SK-N-SH (cell line): ENCODE measurements around the gene SLC22A4. TPM values are rescaled to one million over a fixed set of nuclear protein-coding genes. Genes with fewer than 3 reads are reported as not detected.

Experiments used
- CTCF ChIA-PET: fragments of 300-600, 350-600 bp; formaldehyde crosslinking; extraction: SDS; loops from one replicate; lab custom pipeline; 2021; lab: Yijun Ruan, JAX
- POLR2A ChIA-PET: fragments of 350-600 bp; sonication (Branson Sonifier 250); formaldehyde crosslinking; extraction: SDS; loops from one replicate; lab custom pipeline; 2020; ENCODE audit warnings: antibody characterized with exemption, inconsistent platforms; lab: Yijun Ruan, JAX
- DNase-seq: peaks from one replicate; pipeline ENCODE4 v3.0.0; 2012
- H2AFZ ChIP-seq: fragments of 200-600 bp; sonication (generic); 2 replicates; pipeline ENCODE4 v1.8.1; 2016; ENCODE audit warnings: antibody characterized with exemption, mild to moderate bottlenecking, low read depth
- H3F3A ChIP-seq: fragments of 200-600 bp; sonication (generic); replicated peaks from 2 replicates; pipeline ENCODE3; 2016; ENCODE audit warnings: antibody characterized with exemption, mild to moderate bottlenecking; ENCODE audit not compliant: insufficient read depth
- H3K27ac ChIP-seq, 2 experiments: fragments of 200-500 bp in 1 of 2; fragments of 200-600 bp in 1 of 2; sonication (Bioruptor generic) in 1 of 2; sonication (generic), shearing (Covaris generic) in 1 of 2; 2 replicates each; pipeline versions ENCODE4 v1.5.1 to v1.6.1; 2014 to 2016; ENCODE audit warnings: low read depth in 2 of 2, inconsistent platforms in 1 of 2, low read length in 1 of 2, mild to moderate bottlenecking in 1 of 2, mixed read lengths in 1 of 2
- H3K27me3 ChIP-seq: fragments of 200-600 bp; sonication (generic), shearing (Covaris generic); 2 replicates; pipeline ENCODE4 v1.6.1; 2016; ENCODE audit warnings: mixed run types; ENCODE audit not compliant: insufficient read depth
- H3K36me3 ChIP-seq, 2 experiments: fragments of 200-500 bp in 1 of 2; fragments of 200-600 bp in 1 of 2; sonication (Bioruptor generic) in 1 of 2; sonication (generic) in 1 of 2; replicated peaks in 1 of 2; 2 replicates each; pipeline versions ENCODE3 to v1.5.1; 2014 to 2016; ENCODE audit warnings: low read length in 1 of 2, mild to moderate bottlenecking in 1 of 2; ENCODE audit not compliant: insufficient read depth in 2 of 2, control insufficient read depth in 1 of 2
- H3K4me1 ChIP-seq, 2 experiments: fragments of 200-500 bp in 1 of 2; fragments of 200-600 bp in 1 of 2; sonication (Bioruptor generic) in 1 of 2; sonication (generic), shearing (Covaris generic) in 1 of 2; 2 replicates each; pipeline versions ENCODE4 v1.5.1 to v1.6.1; 2014 to 2016; ENCODE audit warnings: low read depth in 1 of 2, low read length in 1 of 2, mixed run types in 1 of 2; ENCODE audit not compliant: insufficient read depth in 2 of 2, control insufficient read depth in 1 of 2
- H3K4me2 ChIP-seq: fragments of 200-600 bp; sonication (generic), shearing (Covaris generic); 2 replicates; pipeline ENCODE4 v1.6.1; 2017; ENCODE audit warnings: mixed run types
- H3K4me3 ChIP-seq, 2 experiments: fragments of 200-500 bp in 1 of 2; fragments of 200-600 bp in 1 of 2; sonication (Bioruptor generic) in 1 of 2; sonication (generic), shearing (Covaris generic) in 1 of 2; 2 replicates each; pipeline versions ENCODE4 v1.5.1 to v1.8.1; 2014 to 2016; ENCODE audit warnings: low read depth in 2 of 2, inconsistent platforms in 1 of 2, low read length in 1 of 2, mild to moderate bottlenecking in 1 of 2, mixed read lengths in 1 of 2, moderate library complexity in 1 of 2
- H3K79me2 ChIP-seq: fragments of 200-600 bp; sonication (generic); 2 replicates; pipeline ENCODE4 v1.8.1; 2017; ENCODE audit warnings: mild to moderate bottlenecking; ENCODE audit not compliant: insufficient read depth
- H3K9ac ChIP-seq: fragments of 200-600 bp; sonication (generic); 2 replicates; pipeline ENCODE4 v1.6.1; 2017; ENCODE audit warnings: mixed run types
- H3K9me2 ChIP-seq: fragments of 200-600 bp; sonication (generic); 2 replicates; pipeline ENCODE4 v1.6.1; 2017; ENCODE audit warnings: mixed run types
- H3K9me3 ChIP-seq: fragments of 200-600 bp; sonication (generic); 2 replicates; pipeline ENCODE4 v1.6.1; 2017; ENCODE audit warnings: mixed run types, mild to moderate bottlenecking, moderate library complexity
- H4K20me1 ChIP-seq: fragments of 200-600 bp; sonication (generic); 2 replicates; pipeline ENCODE4 v1.6.1; 2017; ENCODE audit warnings: mild to moderate bottlenecking, mixed run types; ENCODE audit not compliant: insufficient read depth
- CHD2 ChIP-seq: fragments of 150-350 bp; IDR thresholded peaks from 2 replicates; pipeline ENCODE4 v1.6.1; 2018; ENCODE audit warnings: low read length; ENCODE audit not compliant: partially characterized antibody
- ELF1 ChIP-seq: IDR thresholded peaks from 2 replicates; pipeline ENCODE4 v1.4.0; 2012
- EP300 ChIP-seq, 2 experiments: IDR thresholded peaks; 2 replicates each; pipeline versions ENCODE4 v1.4.0 to v1.6.1; 2012; ENCODE audit warnings: borderline replicate concordance in 1 of 2, low read depth in 1 of 2, low read length in 1 of 2
- EZH2phosphoT487 ChIP-seq: fragments of 200-600 bp; sonication (generic); IDR thresholded peaks from 2 replicates; pipeline ENCODE4 v1.6.1; 2017; ENCODE audit warnings: low read depth, mixed run types, mild to moderate bottlenecking, antibody characterized with exemption, moderate library complexity, borderline replicate concordance
- FOSL2 ChIP-seq: IDR thresholded peaks from 2 replicates; pipeline ENCODE4 v1.4.0; 2012; ENCODE audit warnings: low read depth, mild to moderate bottlenecking, moderate library complexity, borderline replicate concordance
- FOXJ3 ChIP-seq: sonication (generic); formaldehyde crosslinking; IDR thresholded peaks from 2 replicates; pipeline ENCODE4 v1.5.1; 2020; ENCODE audit warnings: mild to moderate bottlenecking, missing genetic modification reagents
- FOXM1 ChIP-seq: IDR thresholded peaks from 2 replicates; pipeline ENCODE4 v1.4.0; 2012; ENCODE audit warnings: low read depth, mild to moderate bottlenecking
- GATA2 ChIP-seq: sonication (generic); formaldehyde crosslinking; IDR thresholded peaks from 2 replicates; pipeline ENCODE4 v1.5.0; 2020; ENCODE audit warnings: mild to moderate bottlenecking, missing genetic modification reagents
- IRF3 ChIP-seq: fragments of 150-350 bp; IDR thresholded peaks from 2 replicates; pipeline ENCODE4 v1.6.1; 2016; ENCODE audit warnings: mild to moderate bottlenecking, low read depth, low read length
- JUND ChIP-seq: IDR thresholded peaks from 2 replicates; pipeline ENCODE4 v1.4.0; 2012
- NFIC ChIP-seq: IDR thresholded peaks from 2 replicates; pipeline ENCODE4 v1.4.0; 2012; ENCODE audit warnings: borderline replicate concordance
- NRF1 ChIP-seq: IDR thresholded peaks from 2 replicates; pipeline ENCODE4 v1.6.1; 2012; ENCODE audit warnings: low read depth, mild to moderate bottlenecking, low read length
- POLR2AphosphoS5 ChIP-seq: IDR thresholded peaks from 2 replicates; pipeline ENCODE4 v1.6.1; 2012; ENCODE audit warnings: low read depth, low read length
- RAD21 ChIP-seq: IDR thresholded peaks from 2 replicates; pipeline ENCODE4 v1.6.1; 2012; ENCODE audit warnings: mild to moderate bottlenecking, low read length
- REST ChIP-seq: IDR thresholded peaks from 2 replicates; pipeline ENCODE4 v1.6.1; 2012; ENCODE audit warnings: mild to moderate bottlenecking, low read depth, low read length, moderate library complexity
- RFX5 ChIP-seq: IDR thresholded peaks from 2 replicates; pipeline ENCODE4 v1.6.1; 2012; ENCODE audit warnings: mild to moderate bottlenecking, improper control_type of control experiment, low read length
- RXRA ChIP-seq: IDR thresholded peaks from 2 replicates; pipeline ENCODE4 v1.4.0; 2012; ENCODE audit warnings: low read depth, mild to moderate bottlenecking, borderline replicate concordance
- SIN3A ChIP-seq: IDR thresholded peaks from 2 replicates; pipeline ENCODE4 v1.6.1; 2012; ENCODE audit warnings: low read depth, mild to moderate bottlenecking, low read length, moderate library complexity, borderline replicate concordance
- SMC3 ChIP-seq: IDR thresholded peaks from 2 replicates; pipeline ENCODE4 v1.6.1; 2012; ENCODE audit warnings: low read depth, low read length, improper control_type of control experiment
- TAF1 ChIP-seq: IDR thresholded peaks from 2 replicates; pipeline ENCODE4 v1.6.1; 2012; ENCODE audit warnings: low read depth, mild to moderate bottlenecking, low read length, moderate library complexity, borderline replicate concordance
- USF1 ChIP-seq: IDR thresholded peaks from 2 replicates; pipeline ENCODE4 v1.4.0; 2012; ENCODE audit warnings: low read depth, borderline replicate concordance
- YY1 ChIP-seq: IDR thresholded peaks from 2 replicates; pipeline ENCODE4 v1.4.0; 2012; ENCODE audit warnings: low read depth, mild to moderate bottlenecking
- WGBS: methylation state at CpG from one replicate; pipeline ENCODE4 v1.1.6; 2017; ENCODE audit warnings: low lambda C conversion rate; 5-methylcytosine and 5-hydroxymethylcytosine counted together
- polyA plus RNA-seq, 3 experiments: library from polyadenylated mRNA; depleted of rRNA; stranded (reverse); fragments of >200 nt; gene quantifications; 2 replicates each; pipeline ENCODE4 v1.2.3, GENCODE V29; 2012
- TF ChIP-seq, protein P1 (sequence below): fragments of 150-350 bp; IDR thresholded peaks from 2 replicates; pipeline ENCODE4 v1.6.1; 2017; ENCODE audit warnings: antibody characterized with exemption, low read length, low read depth, borderline replicate concordance

SLC22A4 gene
- polyA plus RNA-seq, 1 of the 3 experiments (the other 2 are of a cell fraction): 3.3 TPM

DNA sequence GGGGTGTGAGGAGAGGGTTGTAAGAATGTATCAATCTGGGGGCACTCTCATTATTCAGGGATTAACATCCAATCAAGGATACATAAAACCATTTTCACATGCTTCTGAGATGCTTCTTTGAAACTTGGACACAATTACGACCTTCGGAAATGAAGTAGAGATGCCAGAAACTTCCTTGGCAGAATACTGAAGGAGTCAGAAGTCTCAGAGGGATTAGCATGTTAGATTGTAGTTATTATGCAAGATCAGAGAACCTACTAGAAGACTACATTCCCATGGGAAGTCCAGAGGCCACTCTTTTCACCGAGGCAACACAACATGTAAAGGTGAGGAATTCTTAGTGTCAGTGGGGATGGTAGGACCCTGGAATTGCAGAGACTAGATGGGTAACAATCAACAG lies 5.1 kb upstream of the SLC22A4 start:
- no peaks in the 10 kb centered on the region for H3K9me2 ChIP-seq
- H3K27me3 ChIP-seq: no peaks in the 10 kb centered on the region
- H3K9ac ChIP-seq: no peak overlapping the region
- H3K9me3 ChIP-seq: no peaks in the 10 kb centered on the region
- H3F3A ChIP-seq: peaks cover 8% of the 10 kb centered on the region
- H3K36me3 ChIP-seq: no peaks in the 10 kb centered on the region
- H3K4me3 ChIP-seq: no peak overlapping the region
- WGBS: 97% methylated on average over 3 of the region's 3 CpGs
- ChIA-PET POLR2A (no interaction called here), CTCF (interaction anchor here (1.2 kb wide), 1 partner anchor 17 kb away, joined by 3 read pairs; no protein-coding TSS in a partner anchor)
- TF ChIP-seq EZH2phosphoT487: no peak
- TF ChIP-seq SIN3A: no peak
- no peak for TF ChIP-seq ELF1
- TF ChIP-seq NFIC: no peak
- no peak for TF ChIP-seq JUND
- TF ChIP-seq FOXJ3 (CRISPR knock-in tag): no peak
- no peak for TF ChIP-seq RXRA
- TF ChIP-seq, protein P1, sequence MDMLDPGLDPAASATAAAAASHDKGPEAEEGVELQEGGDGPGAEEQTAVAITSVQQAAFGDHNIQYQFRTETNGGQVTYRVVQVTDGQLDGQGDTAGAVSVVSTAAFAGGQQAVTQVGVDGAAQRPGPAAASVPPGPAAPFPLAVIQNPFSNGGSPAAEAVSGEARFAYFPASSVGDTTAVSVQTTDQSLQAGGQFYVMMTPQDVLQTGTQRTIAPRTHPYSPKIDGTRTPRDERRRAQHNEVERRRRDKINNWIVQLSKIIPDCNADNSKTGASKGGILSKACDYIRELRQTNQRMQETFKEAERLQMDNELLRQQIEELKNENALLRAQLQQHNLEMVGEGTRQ: no peak
- no peak for TF ChIP-seq YY1
- no peak for TF ChIP-seq IRF3
- TF ChIP-seq REST: no peak
- TF ChIP-seq NRF1: no peak
- DNase-seq: no peak
- no peaks in the 10 kb centered on the region for H4K20me1 ChIP-seq
- no peak overlapping the region for H3K4me2 ChIP-seq
- peaks cover 0 to 7% of the 10 kb centered on the region in 2 experiments; a peak in 2 of 4 replicates for H3K4me1 ChIP-seq
- H3K79me2 ChIP-seq: no peaks in the 10 kb centered on the region
- H2AFZ ChIP-seq: no peak overlapping the region
- H3K27ac ChIP-seq: no peak overlapping the region

GRCh38 chr5:132291026-132291425 lies 3.2 kb upstream of the SLC22A4 start:
- Histone ChIP-seq H3K9ac (no peak overlapping the region), H3K27ac (no peak overlapping the region), H2AFZ (no peak overlapping the region), H4K20me1 (no peaks in the 10 kb centered on the region), H3K36me3 (no peaks in the 10 kb centered on the region), H3K9me3 (no peaks in the 10 kb centered on the region), H3F3A (peaks cover 11% of the 10 kb centered on the region), H3K9me2 (no peaks in the 10 kb centered on the region), H3K27me3 (no peaks in the 10 kb centered on the region), H3K4me1 (peaks cover 7 to 22% of the 10 kb centered on the region in 2 experiments; a peak in 2 of 4 replicates), H3K4me3 (no peak overlapping the region), H3K79me2 (peaks cover 3% of the 10 kb centered on the region; the same call in 1 of the 2 replicates), H3K4me2 (no peak overlapping the region)
- 95% methylated on average over 2 of the region's 2 CpGs for WGBS
- DNase-seq: no peak
- ChIA-PET CTCF (no interaction called here), POLR2A (no interaction called here)
- TF ChIP-seq RFX5 (no peak), TAF1 (no peak), RAD21 (no peak), CHD2 (no peak), SMC3 (no peak), NFIC (no peak), USF1 (no peak), FOXM1 (no peak), EP300 (IDR thresholded peaks at IDR 0.05; ENCODE audit: borderline replicate concordance in 1 of 2, low read depth in 1 of 2, low read length in 1 of 2) (no peak), FOSL2 (no peak), POLR2AphosphoS5 (no peak), GATA2 (CRISPR knock-in tag) (no peak), ELF1 (no peak)
